AG04450 (cell line): ENCODE results near the gene GFI1. TPM values are rescaled to one million over a fixed set of nuclear protein-coding genes. Genes with fewer than 3 reads are reported as not detected.

Source experiments
- CTCF ChIA-PET: fragments of 300-600, 350-600 bp; formaldehyde crosslinking; extraction: SDS; loops from one replicate; lab custom pipeline; 2022; ENCODE audit warnings: antibody characterized with exemption, inconsistent platforms; lab: Charles Lee
- POLR2A ChIA-PET: fragments of 350-600 bp; formaldehyde crosslinking; extraction: SDS; loops from one replicate; lab custom pipeline; 2021; ENCODE audit warnings: antibody characterized with exemption, inconsistent platforms; lab: Yijun Ruan, JAX
- DNase-seq: peaks from one replicate; pipeline ENCODE4 v3.0.0-alpha.2; 2011; ENCODE audit warnings: low read depth, low spot score
- H3K27ac ChIP-seq: one replicate; pipeline ENCODE4 v1.5.1; 2012; ENCODE audit warnings: low read depth, low read length, control low read depth
- H3K27me3 ChIP-seq: one replicate; pipeline ENCODE4 v1.6.0; 2012; ENCODE audit warnings: low read length; ENCODE audit not compliant: control insufficient read depth, insufficient read depth
- H3K4me3 ChIP-seq: 2 replicates; pipeline ENCODE4 v1.5.1; 2011; ENCODE audit warnings: mild to moderate bottlenecking, low read depth, low read length, control low read depth
- H3K9me3 ChIP-seq: 2 replicates; pipeline ENCODE4 v1.5.1; 2012; ENCODE audit warnings: low read length; ENCODE audit not compliant: control insufficient read depth, insufficient read depth
- polyA plus RNA-seq: library from polyadenylated mRNA; depleted of rRNA; stranded (reverse); fragments of >200 nt; gene quantifications from 2 replicates; pipeline ENCODE4 v1.2.3, GENCODE V29; 2011
- TF ChIP-seq, protein P1 (sequence below): IDR thresholded peaks from 2 replicates; pipeline ENCODE4 v1.5.1; 2011; ENCODE audit warnings: low read depth, low read length, control low read depth, inconsistent platforms

GFI1 gene
- polyA plus RNA-seq, 1 experiment, result 0.04 TPM

DNA sequence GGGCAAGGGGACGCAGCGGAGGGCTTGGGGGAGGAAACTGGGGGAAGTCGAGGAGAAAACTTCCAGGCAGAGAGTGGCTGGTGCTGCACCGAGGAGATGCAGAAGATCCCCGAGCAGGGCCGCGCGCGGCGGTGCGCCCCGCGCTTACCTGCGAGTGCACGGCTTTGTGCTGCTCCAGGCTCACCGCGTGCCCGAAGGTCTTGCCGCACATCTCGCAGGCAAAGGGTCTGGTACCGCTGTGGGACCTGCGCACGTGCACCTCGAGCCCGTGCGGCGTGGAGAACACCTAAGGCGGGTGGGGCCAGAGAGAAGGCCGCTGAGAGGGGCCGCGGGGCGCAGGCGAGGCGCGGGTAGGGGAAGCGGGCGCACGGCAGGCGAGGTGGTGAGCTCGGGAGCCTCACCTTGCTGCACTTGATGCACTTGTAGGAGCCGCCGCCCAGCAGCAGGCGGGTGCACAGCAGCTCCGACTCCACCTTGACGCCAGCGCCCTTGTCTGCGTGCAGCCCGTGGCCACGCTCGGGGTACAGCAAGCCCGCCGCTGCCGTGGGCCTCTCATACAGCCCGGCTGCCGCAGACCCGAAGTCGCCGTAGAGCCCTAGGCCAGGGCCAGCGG, 6.4 kb downstream of the GFI1 start:
- peaks cover 16% of the 10 kb centered on the region; the same call in 1 of the 2 replicates for H3K9me3 ChIP-seq
- POLR2A ChIA-PET, result no interaction called here
- DNase-seq, result no peak
- H3K27ac ChIP-seq, result no peak overlapping the region
- no peak overlapping the region for H3K4me3 ChIP-seq
- peaks cover 94% of the 10 kb centered on the region for H3K27me3 ChIP-seq
- CTCF ChIA-PET, result interaction anchor here (1.6 kb wide), 1 partner anchor 170 kb away, joined by 3 read pairs; no protein-coding TSS in a partner anchor
- TF ChIP-seq, protein P1, sequence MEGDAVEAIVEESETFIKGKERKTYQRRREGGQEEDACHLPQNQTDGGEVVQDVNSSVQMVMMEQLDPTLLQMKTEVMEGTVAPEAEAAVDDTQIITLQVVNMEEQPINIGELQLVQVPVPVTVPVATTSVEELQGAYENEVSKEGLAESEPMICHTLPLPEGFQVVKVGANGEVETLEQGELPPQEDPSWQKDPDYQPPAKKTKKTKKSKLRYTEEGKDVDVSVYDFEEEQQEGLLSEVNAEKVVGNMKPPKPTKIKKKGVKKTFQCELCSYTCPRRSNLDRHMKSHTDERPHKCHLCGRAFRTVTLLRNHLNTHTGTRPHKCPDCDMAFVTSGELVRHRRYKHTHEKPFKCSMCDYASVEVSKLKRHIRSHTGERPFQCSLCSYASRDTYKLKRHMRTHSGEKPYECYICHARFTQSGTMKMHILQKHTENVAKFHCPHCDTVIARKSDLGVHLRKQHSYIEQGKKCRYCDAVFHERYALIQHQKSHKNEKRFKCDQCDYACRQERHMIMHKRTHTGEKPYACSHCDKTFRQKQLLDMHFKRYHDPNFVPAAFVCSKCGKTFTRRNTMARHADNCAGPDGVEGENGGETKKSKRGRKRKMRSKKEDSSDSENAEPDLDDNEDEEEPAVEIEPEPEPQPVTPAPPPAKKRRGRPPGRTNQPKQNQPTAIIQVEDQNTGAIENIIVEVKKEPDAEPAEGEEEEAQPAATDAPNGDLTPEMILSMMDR, result no peak

DNA sequence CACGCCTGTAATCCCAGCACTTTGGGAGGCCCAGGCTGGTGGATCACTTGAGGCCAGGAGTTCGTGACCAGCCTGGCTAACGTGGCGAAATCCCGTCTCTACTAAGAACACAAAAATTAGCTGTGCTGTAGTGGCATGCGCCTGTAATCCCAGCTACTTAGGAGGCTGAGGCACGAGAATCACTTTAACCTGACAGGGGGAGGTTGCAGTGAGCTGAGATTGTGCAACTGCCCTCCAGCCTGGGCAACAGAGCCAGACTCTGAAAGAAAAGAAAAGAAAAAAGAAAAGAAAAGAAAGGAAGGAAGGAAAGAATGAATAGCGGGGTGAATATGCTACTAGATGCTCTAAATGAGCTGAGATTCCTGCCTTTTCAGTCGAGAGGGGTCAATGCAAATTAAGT, 7.1 kb downstream of the GFI1 start:
- CTCF ChIA-PET, result no interaction called here
- H3K27me3 ChIP-seq, result peaks cover 91% of the 10 kb centered on the region
- H3K4me3 ChIP-seq, result no peak overlapping the region
- DNase-seq, result no peak
- peaks cover 16% of the 10 kb centered on the region; the same call in 1 of the 2 replicates for H3K9me3 ChIP-seq
- POLR2A ChIA-PET, result no interaction called here
- H3K27ac ChIP-seq, result no peak overlapping the region
- TF ChIP-seq, protein P1, result no peak

DNA sequence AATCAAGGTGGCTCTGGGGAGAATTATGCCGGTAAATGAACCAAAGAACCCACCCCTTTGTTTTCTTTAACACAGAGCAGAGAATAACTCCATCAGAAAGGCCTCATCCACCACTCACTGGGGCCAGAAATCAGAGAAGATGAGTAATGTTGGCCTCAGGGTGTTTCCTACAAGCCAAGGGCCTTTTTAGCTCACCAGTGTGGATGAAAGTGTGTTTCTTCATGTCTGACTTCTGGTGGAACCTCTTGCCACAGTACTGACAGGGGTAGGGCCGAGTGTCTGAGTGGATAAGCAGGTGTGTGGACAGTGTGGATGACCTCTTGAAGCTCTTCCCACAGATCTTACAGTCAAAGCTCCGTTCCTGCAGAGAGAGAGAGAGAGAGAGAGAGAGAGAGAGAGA, 8.3 kb downstream of the GFI1 start:
- H3K27me3 ChIP-seq, result peaks cover 89% of the 10 kb centered on the region
- CTCF ChIA-PET, result no interaction called here
- POLR2A ChIA-PET, result no interaction called here
- H3K4me3 ChIP-seq, result no peak overlapping the region
- H3K27ac ChIP-seq, result no peak overlapping the region
- DNase-seq, result no peak
- peaks cover 13% of the 10 kb centered on the region; the same call in 1 of the 2 replicates for H3K9me3 ChIP-seq
- TF ChIP-seq, protein P1, result no peak

DNA sequence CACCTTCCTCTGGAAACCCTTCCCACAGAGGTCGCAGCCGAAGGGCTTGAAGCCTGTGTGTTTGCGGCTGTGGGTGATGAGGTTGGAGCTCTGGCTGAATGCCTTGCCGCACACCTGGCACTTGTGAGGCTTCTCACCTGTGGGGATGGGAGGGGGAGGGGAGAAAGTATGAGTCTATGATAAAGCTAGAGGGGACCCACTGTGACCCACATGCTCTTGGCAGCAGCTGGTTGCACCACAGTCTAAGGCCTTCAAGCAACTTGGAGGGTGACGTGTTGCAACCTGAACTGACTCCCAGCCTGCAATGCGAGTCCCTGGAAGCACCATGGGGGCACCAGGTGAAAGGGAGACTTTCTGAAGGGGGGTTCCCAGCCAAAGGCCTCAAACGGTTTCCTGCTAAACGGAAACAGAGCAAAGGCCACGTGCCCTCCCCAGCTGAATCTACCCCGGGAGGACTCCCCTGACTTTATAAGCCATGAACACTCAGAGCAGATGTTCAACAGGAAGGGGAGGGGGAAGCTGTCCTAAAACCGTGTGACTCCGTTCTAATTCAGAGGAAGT, 10.6 kb downstream of the GFI1 start:
- Histone ChIP-seq H3K9me3 (peaks cover 7% of the 10 kb centered on the region; the same call in 1 of the 2 replicates), H3K27ac (no peak overlapping the region), H3K4me3 (no peak overlapping the region), H3K27me3 (peaks cover 67% of the 10 kb centered on the region)
- CTCF ChIA-PET, result no interaction called here
- TF ChIP-seq, protein P1, result no peak
- DNase-seq, result no peak
- POLR2A ChIA-PET, result no interaction called here

DNA sequence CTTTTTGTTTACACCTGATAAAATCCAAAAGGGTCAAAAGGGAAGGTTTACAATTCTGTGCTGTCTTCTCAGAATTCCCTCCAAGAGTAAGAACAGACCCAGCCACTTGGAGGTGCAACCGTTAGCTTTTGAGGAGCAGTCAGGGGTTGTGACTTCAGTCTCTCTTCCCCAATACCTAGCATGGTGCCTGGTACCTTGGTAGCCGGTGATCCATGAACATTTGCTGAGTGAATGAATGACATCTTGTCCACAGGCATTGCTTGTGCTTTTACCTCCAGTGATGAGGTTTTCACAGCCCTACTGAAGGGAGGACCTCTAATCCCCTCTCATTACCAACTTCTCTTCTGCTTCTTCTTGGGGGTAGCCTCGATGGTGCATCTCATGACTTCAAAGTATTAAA, 11.7 kb downstream of the GFI1 start:
- H3K9me3 ChIP-seq, result peaks cover under 1% of the 10 kb centered on the region; the same call in 1 of the 2 replicates
- no peak for DNase-seq
- H3K27me3 ChIP-seq, result peaks cover 57% of the 10 kb centered on the region
- no peak overlapping the region for H3K4me3 ChIP-seq
- TF ChIP-seq, protein P1, result no peak
- H3K27ac ChIP-seq, result no peak overlapping the region
- ChIA-PET POLR2A (no interaction called here), CTCF (interaction anchor here (1.3 kb wide), 1 partner anchor 165 kb away, joined by 3 read pairs; no protein-coding TSS in a partner anchor)
